Neural cell (in vitro differentiated cells): ENCODE results near the gene SYT4. TPM values are rescaled to one million over a fixed set of nuclear protein-coding genes. Genes with fewer than 3 reads are reported as not detected.

Experiments used
- H2AFZ ChIP-seq: fragments of 200-600, 300-800 bp; sonication (generic), shearing (Covaris generic); 2 replicates; pipeline ENCODE4 v1.6.0; 2014; ENCODE audit warnings: low read depth, mild to moderate bottlenecking, antibody characterized with exemption, low read length, moderate library complexity
- H3F3A ChIP-seq: fragments of 200-600 bp; shearing (Covaris generic); 2 replicates; pipeline ENCODE4 v1.6.1; 2016; ENCODE audit warnings: mild to moderate bottlenecking, moderate library complexity, mixed read lengths, antibody characterized with exemption, low read length; ENCODE audit not compliant: insufficient read depth, poor library complexity, severe bottlenecking
- H3K27ac ChIP-seq: fragments of 200-600, 300-800 bp; sonication (generic), shearing (Covaris generic); 2 replicates; pipeline ENCODE4 v1.5.1; 2014; ENCODE audit warnings: mild to moderate bottlenecking, low read length, moderate library complexity
- H3K27me3 ChIP-seq: fragments of 300-800, 200-600 bp; sonication (generic), shearing (Covaris generic); 2 replicates; pipeline ENCODE4 v1.6.0; 2014; ENCODE audit warnings: mild to moderate bottlenecking, low read depth, low read length, moderate library complexity; ENCODE audit not compliant: insufficient read depth
- H3K36me3 ChIP-seq: fragments of 300-800, 200-600 bp; sonication (generic), shearing (Covaris generic); 2 replicates; pipeline ENCODE4 v1.5.1; 2014; ENCODE audit warnings: mild to moderate bottlenecking, antibody characterized with exemption, low read length, moderate library complexity; ENCODE audit not compliant: insufficient read depth
- H3K4me2 ChIP-seq: fragments of 300-800, 200-600 bp; sonication (generic), shearing (Covaris generic); 2 replicates; pipeline ENCODE4 v1.6.0; 2014; ENCODE audit warnings: mild to moderate bottlenecking, low read length
- H3K4me3 ChIP-seq: fragments of 300-800, 200-600 bp; sonication (generic), shearing (Covaris generic); 2 replicates; pipeline ENCODE4 v1.5.1; 2014; ENCODE audit warnings: mild to moderate bottlenecking, low read length, moderate library complexity
- H3K79me2 ChIP-seq: fragments of 200-600 bp; shearing (Covaris generic); replicated peaks from 2 replicates; pipeline ENCODE4 v1.6.0; 2014; ENCODE audit warnings: mild to moderate bottlenecking, low read length, moderate library complexity; ENCODE audit not compliant: insufficient read depth
- H3K9ac ChIP-seq: fragments of 300-800, 200-600 bp; sonication (generic), shearing (Covaris generic); 2 replicates; pipeline ENCODE4 v1.6.1; 2016; ENCODE audit warnings: mild to moderate bottlenecking, low read length, mixed read lengths
- H3K9me2 ChIP-seq: fragments of 200-600 bp; shearing (Covaris generic); 2 replicates; pipeline ENCODE4 v1.6.1; 2016; ENCODE audit warnings: mild to moderate bottlenecking, low read length, mixed read lengths; ENCODE audit not compliant: insufficient read depth
- H3K9me3 ChIP-seq: fragments of 200-600, 300-800 bp; sonication (generic), shearing (Covaris generic); 2 replicates; pipeline ENCODE4 v1.6.1; 2016; ENCODE audit warnings: mild to moderate bottlenecking, mixed run types, low read length, moderate library complexity, mixed read lengths
- H4K20me1 ChIP-seq: fragments of 200-600 bp; shearing (Covaris generic); 2 replicates; pipeline ENCODE4 v1.6.1; 2016; ENCODE audit warnings: mild to moderate bottlenecking, mixed run types; ENCODE audit not compliant: insufficient read depth
- CTCF ChIP-seq: fragments of 450-650 bp; IDR thresholded peaks from 2 replicates; pipeline ENCODE4 v1.5.1; 2014; ENCODE audit warnings: antibody characterized with exemption, mild to moderate bottlenecking, moderate library complexity; ENCODE audit not compliant: poor library complexity, severe bottlenecking
- EP300 ChIP-seq: fragments of 450-650 bp; conservative IDR thresholded peaks from 2 replicates; pipeline ENCODE4 v1.6.1; 2014; ENCODE audit warnings: antibody characterized with exemption, mild to moderate bottlenecking, moderate library complexity; ENCODE audit not compliant: poor library complexity, severe bottlenecking
- EZH2 ChIP-seq: fragments of 200-600, 300-800 bp; shearing (Covaris generic), sonication (generic); IDR thresholded peaks from 2 replicates; pipeline ENCODE4 v1.6.1; 2014; ENCODE audit warnings: antibody characterized with exemption, low read length, borderline replicate concordance, mild to moderate bottlenecking; ENCODE audit not compliant: insufficient read depth, poor library complexity, severe bottlenecking
- MXI1 ChIP-seq: fragments of 450-650 bp; conservative IDR thresholded peaks from 2 replicates; pipeline ENCODE4 v1.6.1; 2014; ENCODE audit warnings: antibody characterized with exemption, mild to moderate bottlenecking; ENCODE audit not compliant: poor library complexity, severe bottlenecking
- POLR2AphosphoS5 ChIP-seq: IDR thresholded peaks from 2 replicates; pipeline ENCODE4 v1.6.1; 2012
- RAD21 ChIP-seq: fragments of 450-650 bp; conservative IDR thresholded peaks from 2 replicates; pipeline ENCODE4 v1.6.1; 2014; ENCODE audit warnings: antibody characterized with exemption, mild to moderate bottlenecking, moderate library complexity
- REST ChIP-seq: IDR thresholded peaks from 2 replicates; pipeline ENCODE4 v1.6.1; 2012; ENCODE audit warnings: borderline replicate concordance
- SMC3 ChIP-seq: fragments of 450-650 bp; conservative IDR thresholded peaks from 2 replicates; pipeline ENCODE4 v1.6.1; 2014; ENCODE audit warnings: antibody characterized with exemption, mild to moderate bottlenecking, moderate library complexity; ENCODE audit not compliant: poor library complexity
- TAF1 ChIP-seq: IDR thresholded peaks from 2 replicates; pipeline ENCODE4 v1.6.1; 2012; ENCODE audit warnings: low read depth
- polyA plus RNA-seq: library from polyadenylated mRNA; depleted of rRNA; stranded (reverse); fragments of >200 nt; gene quantifications from 2 replicates; pipeline ENCODE4 v1.2.3, GENCODE V29; 2014

Gene SYT4
- polyA plus RNA-seq, 1 donor from 2014 or later, result 167 TPM

GRCh38 chr18:43265465-43265864, 11.8 kb downstream of the SYT4 start:
- Histone ChIP-seq H3K9me2 (no peaks in the 10 kb centered on the region), H3K36me3 (peaks cover 10% of the 10 kb centered on the region), H2AFZ (no peak overlapping the region), H3K27ac (no peak overlapping the region), H3K9ac (no peak overlapping the region), H3K4me2 (no peak overlapping the region), H3K9me3 (no peaks in the 10 kb centered on the region), H3F3A (no peaks in the 10 kb centered on the region), H4K20me1 (no peaks in the 10 kb centered on the region), H3K79me2 (no peaks in the 10 kb centered on the region), H3K4me3 (no peak overlapping the region), H3K27me3 (no peaks in the 10 kb centered on the region)
- TF ChIP-seq EP300, result no peak

GRCh38 chr18:43248610-43249249, 28.6 kb downstream of the SYT4 start:
- no peaks in the 10 kb centered on the region for H3F3A ChIP-seq
- no peak overlapping the region for H3K27ac ChIP-seq
- no peaks in the 10 kb centered on the region for H3K9me3 ChIP-seq
- H2AFZ ChIP-seq, result no peak overlapping the region
- no peaks in the 10 kb centered on the region for H3K27me3 ChIP-seq
- no peak overlapping the region for H3K4me2 ChIP-seq
- no peaks in the 10 kb centered on the region for H3K9me2 ChIP-seq
- no peak overlapping the region for H3K4me3 ChIP-seq
- H3K36me3 ChIP-seq, result no peaks in the 10 kb centered on the region
- H3K9ac ChIP-seq, result no peak overlapping the region
- H4K20me1 ChIP-seq, result no peaks in the 10 kb centered on the region
- H3K79me2 ChIP-seq, result no peaks in the 10 kb centered on the region
- TF ChIP-seq EZH2 (no peak), MXI1 (no peak), CTCF (no peak)

- Histone ChIP-seq H3K9me3 (no peaks in the 10 kb centered on the region), H3K79me2 (no peaks in the 10 kb centered on the region)
These were observed 29.3 kb downstream of the SYT4 start for GRCh38 chr18:43247944-43248343.

More at GRCh38 chr18:43247944-43248343, 29.3 kb downstream of the SYT4 start:
- no peak overlapping the region for H2AFZ ChIP-seq
- H3K4me2 ChIP-seq, result no peak overlapping the region
- H3K36me3 ChIP-seq, result no peaks in the 10 kb centered on the region
- no peak overlapping the region for H3K27ac ChIP-seq
- H3K9ac ChIP-seq, result no peak overlapping the region
- no peaks in the 10 kb centered on the region for H3K9me2 ChIP-seq
- no peak overlapping the region for H3K4me3 ChIP-seq
- no peak for TF ChIP-seq SMC3
- no peak for TF ChIP-seq RAD21
- no peak for TF ChIP-seq POLR2AphosphoS5
- no peak for TF ChIP-seq TAF1
- no peak for TF ChIP-seq REST
- TF ChIP-seq EP300, result no peak
- no peak for TF ChIP-seq EZH2
- no peak for TF ChIP-seq CTCF
- TF ChIP-seq MXI1, result no peak
- no peaks in the 10 kb centered on the region for H3F3A ChIP-seq
- no peaks in the 10 kb centered on the region for H4K20me1 ChIP-seq
- H3K27me3 ChIP-seq, result no peaks in the 10 kb centered on the region
